HepG2 (cell line): ENCODE results near the gene MAP2K7. TPM values are rescaled to one million over a fixed set of nuclear protein-coding genes. Genes with fewer than 3 reads are reported as not detected.

Source experiments
- BCL3 ChIP-seq: sonication (generic); formaldehyde crosslinking; IDR thresholded peaks from 2 replicates; pipeline ENCODE4 v1.5.1; 2020; ENCODE audit warnings: mild to moderate bottlenecking, missing genetic modification reagents, moderate library complexity
- CTCF ChIP-seq: sonication (generic); formaldehyde crosslinking; IDR thresholded peaks from 2 replicates; pipeline ENCODE4 v1.5.0; 2020; ENCODE audit warnings: mild to moderate bottlenecking, missing genetic modification reagents, moderate library complexity
- HNRNPL ChIP-seq: fragments of 200-400 bp; formaldehyde crosslinking; IDR thresholded peaks from 2 replicates; pipeline ENCODE4 v1.6.1; 2017; ENCODE audit warnings: mild to moderate bottlenecking, low read depth, low read length
- SMAD9 ChIP-seq: sonication (generic); formaldehyde crosslinking; IDR thresholded peaks from 2 replicates; pipeline ENCODE4 v1.5.1; 2020; ENCODE audit warnings: mild to moderate bottlenecking, missing genetic modification reagents
- STAT5B ChIP-seq: sonication (generic); formaldehyde crosslinking; IDR thresholded peaks from 2 replicates; pipeline ENCODE4 v1.4.0; 2020; ENCODE audit warnings: missing genetic modification reagents
- TERF1 ChIP-seq: sonication (generic); formaldehyde crosslinking; IDR thresholded peaks from 2 replicates; pipeline ENCODE4 v1.8.0; 2022; ENCODE audit warnings: mild to moderate bottlenecking, missing genetic modification reagents, moderate library complexity
- ZBTB2 ChIP-seq: sonication (generic); formaldehyde crosslinking; IDR thresholded peaks from 2 replicates; pipeline ENCODE4 v1.8.0; 2022; ENCODE audit warnings: low read depth, missing genetic modification reagents
- ZC3H4 ChIP-seq: sonication (generic); formaldehyde crosslinking; IDR thresholded peaks from 2 replicates; pipeline ENCODE4 v1.4.0; 2020; ENCODE audit warnings: missing genetic modification reagents, borderline replicate concordance
- ZFP91 ChIP-seq: sonication (generic); formaldehyde crosslinking; IDR thresholded peaks from 2 replicates; pipeline ENCODE4 v1.9.0; 2022; ENCODE audit warnings: missing genetic modification reagents, mild to moderate bottlenecking, borderline replicate concordance
- ZFX ChIP-seq: sonication (generic); formaldehyde crosslinking; IDR thresholded peaks from 2 replicates; pipeline ENCODE4 v1.4.0; 2020; ENCODE audit warnings: mild to moderate bottlenecking, low read depth, missing genetic modification reagents, moderate library complexity
- ZFY ChIP-seq: sonication (generic); formaldehyde crosslinking; IDR thresholded peaks from 2 replicates; pipeline ENCODE4 v1.4.0; 2020; ENCODE audit warnings: missing genetic modification reagents
- ZNF143 ChIP-seq: sonication (generic); formaldehyde crosslinking; IDR thresholded peaks from 2 replicates; pipeline ENCODE4 v1.4.0; 2020; ENCODE audit warnings: missing genetic modification reagents
- ZNF256 ChIP-seq: sonication (generic); formaldehyde crosslinking; conservative IDR thresholded peaks from 2 replicates; pipeline ENCODE4 v1.4.0; 2020; ENCODE audit warnings: missing genetic modification reagents
- ZNF572 ChIP-seq: sonication (generic); formaldehyde crosslinking; IDR thresholded peaks from 2 replicates; pipeline ENCODE4 v1.5.1; 2020; ENCODE audit warnings: mild to moderate bottlenecking, missing genetic modification reagents
- ZNF598 ChIP-seq: sonication (generic); formaldehyde crosslinking; IDR thresholded peaks from 2 replicates; pipeline ENCODE4 v1.5.1; 2020; ENCODE audit warnings: mild to moderate bottlenecking, missing genetic modification reagents, borderline replicate concordance
- ZNF724P ChIP-seq: sonication (generic); formaldehyde crosslinking; IDR thresholded peaks from 2 replicates; pipeline ENCODE4 v1.8.0; 2022; ENCODE audit warnings: missing genetic modification reagents, borderline replicate concordance
- ZSCAN31 ChIP-seq: sonication (generic); formaldehyde crosslinking; IDR thresholded peaks from 2 replicates; pipeline ENCODE4 v1.5.0; 2020; ENCODE audit warnings: low read depth, mild to moderate bottlenecking, missing genetic modification reagents
- polyA plus RNA-seq, 8 experiments: library from polyadenylated mRNA; depleted of rRNA in 3 of 8; stranded (reverse) in 7 of 8; unstranded in 1 of 8; fragments of >200 nt; fragmentation: Illumina TruSeq in 4 of 8; extraction: Trizol in 4 of 8; gene quantifications; 2 replicates each; pipeline versions ENCODE4 v1.2.1 to v1.2.3, GENCODE V29; 2011 to 2016; ENCODE audit warnings: low read depth in 4 of 8, missing spikeins in 1 of 8, mixed read lengths in 1 of 8; ENCODE audit not compliant: insufficient read depth in 1 of 8
- total RNA-seq, 5 experiments: library from RNA; depleted of rRNA; stranded (reverse); fragments of >200 nt; fragmentation: Illumina TruSeq; extraction: Trizol; gene quantifications; 2 replicates each; pipeline ENCODE4 v1.2.3, GENCODE V29; 2016; ENCODE audit warnings: low read depth in 1 of 5
- TF ChIP-seq, protein P1 (sequence below): sonication (generic); formaldehyde crosslinking; IDR thresholded peaks from 2 replicates; pipeline ENCODE4 v1.5.0; 2020; ENCODE audit warnings: missing genetic modification reagents
- TF ChIP-seq, protein P2 (sequence below): sonication (generic); formaldehyde crosslinking; IDR thresholded peaks from 2 replicates; pipeline ENCODE4 v1.4.0; 2020; ENCODE audit warnings: missing genetic modification reagents, borderline replicate concordance

The MAP2K7 gene
- total and polyA plus RNA-seq, 2 of the 13 experiments (the other 11 are each of a cell fraction or from before 2014, with no cell fraction given) = 9.0 to 10.8 TPM

DNA sequence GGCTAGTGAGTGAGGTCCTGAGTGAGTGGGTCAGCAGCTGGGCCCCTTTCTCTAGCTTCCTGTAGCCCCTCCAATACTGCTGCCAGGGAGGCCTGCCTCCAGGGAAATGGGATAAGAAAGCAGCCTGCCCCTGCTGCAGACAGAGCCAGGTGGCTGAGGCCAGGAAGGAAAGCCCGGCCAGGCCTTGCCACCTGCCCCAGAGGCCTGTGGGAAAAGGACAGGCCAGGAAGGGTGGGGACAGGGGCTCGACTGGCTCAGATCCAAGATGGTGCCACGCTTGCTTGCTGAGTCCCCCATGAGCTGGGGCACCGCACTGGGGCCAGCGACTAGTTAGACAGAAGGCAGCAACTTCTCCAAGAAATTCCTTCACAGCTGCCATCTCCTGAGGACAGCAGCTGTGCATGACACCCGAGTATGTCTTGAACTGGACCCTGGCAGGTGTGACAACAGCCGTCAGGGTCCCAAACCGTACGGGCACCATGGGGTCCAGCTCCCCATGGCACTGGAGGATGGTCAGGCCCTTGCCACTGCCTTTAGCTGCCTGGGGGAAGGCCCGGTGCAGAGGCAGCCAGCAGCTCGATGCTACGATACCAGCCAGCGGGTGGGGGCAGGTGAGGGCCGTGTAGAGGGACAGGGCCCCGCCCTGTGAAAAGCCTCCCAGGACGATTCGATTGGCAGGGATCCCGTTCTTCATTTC, 24.4 kb upstream of the MAP2K7 start (continued):
- TF ChIP-seq ZBTB2 (CRISPR knock-in tag) (no peak), ZNF572 (CRISPR knock-in tag) (no peak), ZC3H4 (CRISPR knock-in tag) (no peak), ZFX (CRISPR knock-in tag) (peak; percentile 66), BCL3 (CRISPR knock-in tag) (0 out of 2 replicates have a peak, but pooled peaks have one; percentile 57), HNRNPL (0 out of 2 replicates have a peak, but pooled peaks have one; percentile 12), ZSCAN31 (no peak), ZNF256 (CRISPR knock-in tag) (no peak), CTCF (peak; percentile 13; the same call in 1 of the 2 replicates), TERF1 (no peak), ZFP91 (no peak), ZNF598 (CRISPR knock-in tag) (0 out of 2 replicates have a peak, but pooled peaks have one; percentile 48), STAT5B (CRISPR knock-in tag) (no peak), ZNF724P (CRISPR knock-in tag) (no peak), SMAD9 (CRISPR knock-in tag) (no peak), ZFY (CRISPR knock-in tag) (peak; percentile 52; the same call in 1 of the 2 replicates), ZNF143 (CRISPR knock-in tag) (peak; percentile 65; the same call in 1 of the 2 replicates)
- TF ChIP-seq, protein P1, sequence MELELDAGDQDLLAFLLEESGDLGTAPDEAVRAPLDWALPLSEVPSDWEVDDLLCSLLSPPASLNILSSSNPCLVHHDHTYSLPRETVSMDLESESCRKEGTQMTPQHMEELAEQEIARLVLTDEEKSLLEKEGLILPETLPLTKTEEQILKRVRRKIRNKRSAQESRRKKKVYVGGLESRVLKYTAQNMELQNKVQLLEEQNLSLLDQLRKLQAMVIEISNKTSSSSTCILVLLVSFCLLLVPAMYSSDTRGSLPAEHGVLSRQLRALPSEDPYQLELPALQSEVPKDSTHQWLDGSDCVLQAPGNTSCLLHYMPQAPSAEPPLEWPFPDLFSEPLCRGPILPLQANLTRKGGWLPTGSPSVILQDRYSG (CRISPR knock-in tag) = no peak
- TF ChIP-seq, protein P2, sequence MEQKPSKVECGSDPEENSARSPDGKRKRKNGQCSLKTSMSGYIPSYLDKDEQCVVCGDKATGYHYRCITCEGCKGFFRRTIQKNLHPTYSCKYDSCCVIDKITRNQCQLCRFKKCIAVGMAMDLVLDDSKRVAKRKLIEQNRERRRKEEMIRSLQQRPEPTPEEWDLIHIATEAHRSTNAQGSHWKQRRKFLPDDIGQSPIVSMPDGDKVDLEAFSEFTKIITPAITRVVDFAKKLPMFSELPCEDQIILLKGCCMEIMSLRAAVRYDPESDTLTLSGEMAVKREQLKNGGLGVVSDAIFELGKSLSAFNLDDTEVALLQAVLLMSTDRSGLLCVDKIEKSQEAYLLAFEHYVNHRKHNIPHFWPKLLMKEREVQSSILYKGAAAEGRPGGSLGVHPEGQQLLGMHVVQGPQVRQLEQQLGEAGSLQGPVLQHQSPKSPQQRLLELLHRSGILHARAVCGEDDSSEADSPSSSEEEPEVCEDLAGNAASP (CRISPR knock-in tag) = no peak
